SK-N-DZ (cell line): ENCODE measurements around the gene TM7SF2.
"Not testable (repeated sequence)": the region's sequence is repeated elsewhere in the genome, so short reads cannot be mapped to it uniquely, and the experiment has no call there.

Experiments used
- DNase-seq: peaks from one replicate; pipeline ENCODE4 v3.0.0-alpha.2; 2015; ENCODE audit warnings: low spot score

The TM7SF2 gene

GRCh38 chr11:65114538-65115171 lies 3.0 kb downstream of the TM7SF2 start:
- no peak for DNase-seq

- DNase-seq = no peak
Observed at GRCh38 chr11:65115361-65116082, 3.9 kb downstream of the TM7SF2 start.

- no peak for DNase-seq
Observed at GRCh38 chr11:65116370-65117205, 4.9 kb downstream of the TM7SF2 start.

DNA sequence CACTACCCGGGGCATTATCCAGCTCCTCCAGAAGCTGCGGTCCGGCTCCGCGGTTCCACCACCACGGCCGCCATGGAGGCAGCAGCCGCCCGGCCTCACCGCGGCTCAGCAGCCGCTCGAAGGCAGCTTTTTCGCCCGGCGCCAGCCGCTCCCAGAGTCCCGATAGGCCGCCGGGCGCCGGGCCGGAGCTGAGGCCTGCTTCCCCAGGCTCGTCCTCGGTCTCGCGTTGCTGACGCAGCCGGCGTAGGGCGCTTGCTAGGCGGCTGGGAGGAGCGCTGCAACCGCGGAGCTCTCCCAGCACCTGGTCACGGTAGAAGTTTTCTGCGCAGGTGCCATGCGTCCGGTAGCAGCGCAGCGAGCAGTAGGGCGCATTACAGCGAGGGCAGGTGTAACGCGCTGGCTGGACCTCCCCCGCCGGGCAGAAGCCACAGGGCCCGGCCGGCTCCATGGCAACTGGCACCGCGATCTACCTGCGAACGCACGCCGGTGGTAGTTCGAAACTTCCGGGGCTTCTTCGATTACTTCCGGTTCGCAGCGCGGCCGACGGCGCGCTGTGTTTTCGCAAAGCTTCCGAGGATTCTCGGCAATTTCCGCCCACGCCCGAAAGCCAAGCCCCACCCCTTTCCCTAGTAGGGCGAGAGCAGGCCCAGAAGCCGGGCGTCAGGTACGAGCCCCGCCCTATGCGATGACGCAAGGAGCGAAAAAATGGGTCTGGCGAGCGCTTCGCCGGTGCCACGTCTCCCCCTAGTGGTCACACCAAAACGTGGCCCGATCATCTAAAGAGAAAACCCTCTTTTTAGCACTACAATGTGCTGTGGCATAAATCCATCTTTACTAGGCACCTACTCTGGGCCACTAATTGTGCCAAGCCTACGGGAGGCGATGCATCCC lies 5.8 kb downstream of the TM7SF2 start, which contains the start of gene ZNHIT2:
Gene ZNHIT2, minus strand, starts transcription at position 496 of the 891 bp plus-strand sequence. Its CDS starts 48 bp downstream, at position 448.
- peak; percentile 98 for DNase-seq

DNA sequence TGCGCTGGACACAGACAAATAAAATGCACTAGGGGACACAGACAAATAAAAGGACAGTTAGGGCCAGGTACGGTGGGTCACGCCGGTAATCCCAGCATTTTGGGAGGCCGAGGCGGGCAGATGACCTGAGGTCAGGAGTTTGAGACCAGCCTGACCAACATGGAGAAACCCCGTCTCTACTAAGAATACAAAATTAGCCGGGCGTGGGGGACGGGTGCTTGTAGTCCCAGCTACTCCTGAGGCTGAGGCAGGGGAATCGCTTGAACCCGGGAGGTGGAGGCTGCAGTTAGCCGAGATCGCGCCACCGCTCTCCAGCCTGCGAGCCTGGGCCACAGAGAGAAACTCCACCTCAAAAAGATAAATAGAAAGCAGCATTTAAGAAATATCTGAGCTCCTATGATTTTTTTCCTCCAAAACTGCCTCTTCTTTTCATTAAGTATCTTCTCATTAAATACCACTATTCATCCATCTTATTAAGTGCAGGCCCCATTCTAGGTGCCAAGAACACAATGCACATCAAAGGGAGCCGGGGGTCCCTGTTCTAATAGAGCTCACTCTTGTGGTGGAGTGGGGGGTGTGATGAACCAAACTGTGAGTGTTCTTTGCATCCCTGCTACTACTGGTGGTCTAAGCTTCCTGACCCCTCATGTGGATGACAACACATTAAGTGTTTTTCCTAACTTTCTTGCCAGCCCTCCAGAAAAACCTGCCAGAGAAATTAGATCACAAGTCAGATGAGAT lies 6.6 kb downstream of the TM7SF2 start:
- DNase-seq = no peak

GRCh38 chr11:65118891-65119669 lies 7.4 kb downstream of the TM7SF2 start:
- DNase-seq = not testable (repeated sequence)

DNA sequence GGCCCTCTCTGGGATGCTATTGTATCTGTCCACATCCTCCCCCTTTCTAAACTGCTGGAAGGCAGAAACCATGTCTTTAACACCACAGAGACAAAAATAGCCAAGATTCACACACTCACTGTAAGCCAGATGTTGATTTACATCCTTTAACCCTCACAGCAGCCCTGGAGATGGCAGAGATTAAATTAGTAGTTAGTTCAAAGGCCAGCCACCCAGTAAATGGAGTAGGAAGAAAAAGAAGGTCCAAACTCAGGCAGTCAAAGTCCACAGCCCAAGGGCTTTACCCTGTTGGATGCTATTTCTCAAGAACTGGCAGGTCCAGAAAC lies 8.0 kb downstream of the TM7SF2 start:
- no peak for DNase-seq

DNA sequence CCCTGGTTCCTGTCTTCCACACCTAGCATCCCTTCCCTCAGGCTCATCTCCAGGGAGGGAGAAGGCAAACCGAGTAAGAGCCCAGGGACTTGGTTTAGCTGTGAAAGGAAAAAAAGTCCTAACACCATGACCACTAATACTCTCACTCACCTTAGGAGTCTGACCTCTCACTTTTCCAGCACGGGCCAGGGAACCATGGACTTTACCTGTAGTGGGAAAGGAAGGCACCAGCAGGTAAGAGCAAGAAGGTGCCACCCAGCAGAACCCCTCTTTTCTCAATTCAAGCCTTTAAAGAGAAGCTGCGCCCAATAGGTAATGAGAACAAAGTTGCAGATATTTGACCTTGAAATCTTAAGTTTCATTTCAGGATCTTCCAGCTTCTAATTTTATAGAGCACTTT lies 9.2 kb downstream of the TM7SF2 start:
- DNase-seq = no peak

DNA sequence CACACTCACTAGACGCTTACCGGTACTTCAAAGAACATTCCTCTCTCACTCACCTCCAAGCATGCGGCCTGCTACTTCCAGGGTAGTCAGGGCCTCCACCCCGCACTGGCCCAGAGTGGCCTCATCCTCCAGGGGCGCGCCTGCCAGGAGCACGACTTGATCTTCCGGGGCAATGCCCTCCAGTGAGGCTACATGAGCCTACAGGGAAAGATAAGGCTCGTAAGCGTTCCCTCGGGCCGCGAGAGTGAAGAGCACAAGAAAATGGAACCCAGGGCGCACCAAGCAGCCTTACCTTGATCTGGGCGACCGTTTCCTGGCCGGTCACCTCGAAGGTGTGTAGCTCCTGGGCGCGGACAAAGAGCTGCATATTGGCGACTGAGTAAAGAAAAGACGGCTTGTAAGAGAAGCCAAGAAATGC lies 9.8 kb downstream of the TM7SF2 start:
- no peak for DNase-seq

GRCh38 chr11:65121865-65122696 lies 10.4 kb downstream of the TM7SF2 start, which contains the start of the genes FAU and MRPL49:
Gene FAU, minus strand, starts transcription at chr11:65122134. Its CDS starts 321 bp downstream, at chr11:65121813.
Gene MRPL49, plus strand, starts transcription at chr11:65122321. Its CDS starts 26 bp downstream, at chr11:65122347.
- peak; percentile 97 for DNase-seq

- DNase-seq = no peak
Observed at GRCh38 chr11:65124480-65125196, 13.0 kb downstream of the TM7SF2 start.

- DNase-seq = no peak
Observed at GRCh38 chr11:65125197-65126056, 13.8 kb downstream of the TM7SF2 start.

- no peak for DNase-seq
Observed at GRCh38 chr11:65126624-65127274, 15.1 kb downstream of the TM7SF2 start.

- no peak for DNase-seq
Observed at GRCh38 chr11:65127473-65128181, 16.0 kb downstream of the TM7SF2 start.

- DNase-seq = no peak
Observed at GRCh38 chr11:65128182-65129145, 16.8 kb downstream of the TM7SF2 start.
